Neural progenitor cell (in vitro differentiated cells): Measurements from ENCODE around the gene AGMO. TPM values are rescaled to one million over a fixed set of nuclear protein-coding genes. Genes with fewer than 3 reads are reported as not detected.

Source experiments
- DNase-seq: peaks from one replicate; pipeline ENCODE4 v3.0.0-alpha.2; 2016; ENCODE audit warnings: low spot score
- H2AFZ ChIP-seq: fragments of 200-600 bp; sonication (generic); replicated peaks from 2 replicates; pipeline ENCODE4 v1.6.1; 2016; ENCODE audit warnings: antibody characterized with exemption
- H3F3A ChIP-seq: fragments of 200-600 bp; sonication (generic); 2 replicates; pipeline ENCODE4 v1.6.1; 2016; ENCODE audit warnings: antibody characterized with exemption, low read depth
- H3K27ac ChIP-seq: fragments of 200-600 bp; sonication (generic); 2 replicates; pipeline ENCODE4 v1.5.1; 2016; ENCODE audit warnings: mild to moderate bottlenecking
- H3K27me3 ChIP-seq: fragments of 200-600 bp; sonication (generic); 2 replicates; pipeline ENCODE4 v1.6.1; 2016; ENCODE audit warnings: mild to moderate bottlenecking, moderate library complexity
- H3K36me3 ChIP-seq: fragments of 200-600 bp; sonication (generic); 2 replicates; pipeline ENCODE4 v1.5.1; 2016
- H3K4me1 ChIP-seq: fragments of 200-600 bp; sonication (generic); 2 replicates; pipeline ENCODE4 v1.6.1; 2016; ENCODE audit warnings: mixed run types
- H3K4me2 ChIP-seq: fragments of 200-600 bp; sonication (generic); 2 replicates; pipeline ENCODE4 v1.6.1; 2016
- H3K4me3 ChIP-seq: fragments of 200-600 bp; sonication (generic); 2 replicates; pipeline ENCODE4 v1.5.1; 2016
- H3K79me2 ChIP-seq: fragments of 200-600 bp; sonication (generic); 2 replicates; pipeline ENCODE4 v1.6.1; 2016; ENCODE audit warnings: low read depth
- H3K9ac ChIP-seq: fragments of 200-600 bp; sonication (generic); 2 replicates; pipeline ENCODE4 v1.6.1; 2016
- H3K9me3 ChIP-seq: fragments of 200-600 bp; sonication (generic); 2 replicates; pipeline ENCODE4 v1.5.1; 2016; ENCODE audit warnings: low read depth
- H4K20me1 ChIP-seq: fragments of 200-600 bp; sonication (generic); 2 replicates; pipeline ENCODE4 v1.6.1; 2016; ENCODE audit warnings: low read depth
- H3K27ac Mint-ChIP-seq: 3 replicates; pipeline ENCODE4 v1.8.0; 2021; ENCODE audit warnings: mixed read lengths
- H3K27me3 Mint-ChIP-seq: 2 replicates; pipeline ENCODE4 v1.8.0; 2022; ENCODE audit warnings: low read depth, mild to moderate bottlenecking, inconsistent platforms, moderate library complexity, mixed read lengths; ENCODE audit not compliant: insufficient read depth
- H3K36me3 Mint-ChIP-seq: 3 replicates; pipeline ENCODE4 v1.8.0; 2021; ENCODE audit warnings: mixed read lengths
- H3K4me1 Mint-ChIP-seq: 3 replicates; pipeline ENCODE4 v1.8.0; 2021; ENCODE audit warnings: mixed read lengths
- H3K4me3 Mint-ChIP-seq: 3 replicates; pipeline ENCODE4 v1.8.0; 2021; ENCODE audit warnings: mild to moderate bottlenecking, moderate library complexity, mixed read lengths
- H3K9me3 Mint-ChIP-seq: 3 replicates; pipeline ENCODE4 v1.8.0; 2020; ENCODE audit warnings: mixed read lengths
- CTCF ChIP-seq: fragments of 200-600 bp; sonication (generic); IDR thresholded peaks from 2 replicates; pipeline ENCODE4 v1.5.1; 2017; ENCODE audit warnings: antibody characterized with exemption, mild to moderate bottlenecking
- EZH2 ChIP-seq: fragments of 200-600 bp; sonication (generic); IDR thresholded peaks from 2 replicates; pipeline ENCODE4 v1.6.1; 2017; ENCODE audit warnings: antibody characterized with exemption, mild to moderate bottlenecking, moderate library complexity
- EZH2phosphoT487 ChIP-seq: fragments of 200-600 bp; sonication (generic); IDR thresholded peaks from 2 replicates; pipeline ENCODE4 v1.6.1; 2017; ENCODE audit warnings: antibody characterized with exemption
- total RNA-seq: library from RNA; depleted of rRNA; stranded (reverse); fragments of >200 nt; gene quantifications from 2 replicates; pipeline ENCODE4 v1.2.3, GENCODE V29; 2015; ENCODE audit warnings: low replicate concordance

Gene AGMO
- total RNA-seq, 1 donor from 2014 or later = 0.30 TPM

- Histone ChIP-seq H3K27ac (no peak overlapping the region), H2AFZ (no peak overlapping the region), H3K79me2 (no peaks in the 10 kb centered on the region), H4K20me1 (no peaks in the 10 kb centered on the region), H3K4me1 (no peaks in the 10 kb centered on the region), H3K4me3 (no peak overlapping the region), H3K4me2 (no peak overlapping the region), H3K9ac (no peak overlapping the region), H3K9me3 (no peaks in the 10 kb centered on the region), H3K36me3 (no peaks in the 10 kb centered on the region), H3K27me3 (no peaks in the 10 kb centered on the region), H3F3A (no peaks in the 10 kb centered on the region)
- H3K27ac Mint-ChIP-seq = no peak overlapping the region
- no peaks in the 10 kb centered on the region for H3K4me1 Mint-ChIP-seq
- DNase-seq = no peak
- no peaks in the 10 kb centered on the region for H3K36me3 Mint-ChIP-seq
- TF ChIP-seq EZH2phosphoT487 (no peak), EZH2 (no peak), CTCF (no peak)
- H3K9me3 Mint-ChIP-seq = no peaks in the 10 kb centered on the region
- no peak overlapping the region for H3K4me3 Mint-ChIP-seq
- H3K27me3 Mint-ChIP-seq = no peaks in the 10 kb centered on the region
Observed at GRCh38 chr7:15214976-15215375, 346.8 kb downstream of the AGMO start.

GRCh38 chr7:15213093-15213492 lies 348.7 kb downstream of the AGMO start:
- no peaks in the 10 kb centered on the region for H3K27me3 ChIP-seq
- no peak overlapping the region for H3K4me3 Mint-ChIP-seq
- H3K27ac Mint-ChIP-seq = no peak overlapping the region
- no peaks in the 10 kb centered on the region for H3K36me3 Mint-ChIP-seq
- no peaks in the 10 kb centered on the region for H3K9me3 ChIP-seq
- no peak overlapping the region for H2AFZ ChIP-seq
- H3K36me3 ChIP-seq = no peaks in the 10 kb centered on the region
- no peak overlapping the region for H3K27ac ChIP-seq
- H3K27me3 Mint-ChIP-seq = no peaks in the 10 kb centered on the region
- H3K4me1 ChIP-seq = peaks cover 11% of the 10 kb centered on the region
- no peaks in the 10 kb centered on the region for H3K79me2 ChIP-seq
- peaks cover 4% of the 10 kb centered on the region for H3K4me1 Mint-ChIP-seq
- no peak overlapping the region for H3K9ac ChIP-seq
- no peaks in the 10 kb centered on the region for H3F3A ChIP-seq
- no peaks in the 10 kb centered on the region for H3K9me3 Mint-ChIP-seq
- H3K4me2 ChIP-seq = no peak overlapping the region
- H3K4me3 ChIP-seq = no peak overlapping the region
- no peak for DNase-seq
- no peak for TF ChIP-seq CTCF
- TF ChIP-seq EZH2phosphoT487 = no peak
- no peak for TF ChIP-seq EZH2
- H4K20me1 ChIP-seq = no peaks in the 10 kb centered on the region

DNA sequence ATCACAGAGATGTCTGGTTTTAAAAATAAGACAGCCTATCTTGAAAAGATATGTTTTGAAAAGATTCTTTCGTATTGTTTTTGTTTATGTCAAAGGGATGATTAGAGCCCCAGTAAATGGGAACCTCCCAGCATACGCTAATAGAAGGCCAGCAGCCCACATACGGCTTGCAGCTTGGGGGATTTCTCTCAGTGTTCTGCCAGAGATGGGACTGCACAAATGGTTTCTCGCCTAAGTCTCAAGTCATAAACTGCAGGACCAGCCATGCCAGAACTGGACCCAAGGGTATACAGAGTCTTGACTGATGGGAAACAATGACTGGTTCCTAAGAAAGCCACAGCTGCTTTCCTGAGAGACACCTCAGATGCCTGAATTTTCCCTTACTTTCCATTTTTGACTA lies 352.4 kb downstream of the AGMO start:
- no peaks in the 10 kb centered on the region for H3K27me3 ChIP-seq
- Mint-ChIP-seq H3K4me3 (no peak overlapping the region), H3K27me3 (peaks cover 3% of the 10 kb centered on the region), H3K9me3 (no peaks in the 10 kb centered on the region), H3K4me1 (peaks cover 4% of the 10 kb centered on the region), H3K27ac (no peak overlapping the region), H3K36me3 (no peaks in the 10 kb centered on the region)
- H3K4me2 ChIP-seq = no peak overlapping the region
- no peaks in the 10 kb centered on the region for H3K79me2 ChIP-seq
- no peaks in the 10 kb centered on the region for H4K20me1 ChIP-seq
- H3K4me3 ChIP-seq = no peak overlapping the region
- peaks cover 11% of the 10 kb centered on the region for H3K4me1 ChIP-seq
- H2AFZ ChIP-seq = peak overlapping the region; percentile 48
- no peak for TF ChIP-seq CTCF
- no peak for TF ChIP-seq EZH2phosphoT487
- TF ChIP-seq EZH2 = no peak
- no peaks in the 10 kb centered on the region for H3F3A ChIP-seq
- DNase-seq = peak; percentile 30
- H3K9ac ChIP-seq = no peak overlapping the region
- no peaks in the 10 kb centered on the region for H3K36me3 ChIP-seq
- no peaks in the 10 kb centered on the region for H3K9me3 ChIP-seq
- H3K27ac ChIP-seq = no peak overlapping the region

DNA sequence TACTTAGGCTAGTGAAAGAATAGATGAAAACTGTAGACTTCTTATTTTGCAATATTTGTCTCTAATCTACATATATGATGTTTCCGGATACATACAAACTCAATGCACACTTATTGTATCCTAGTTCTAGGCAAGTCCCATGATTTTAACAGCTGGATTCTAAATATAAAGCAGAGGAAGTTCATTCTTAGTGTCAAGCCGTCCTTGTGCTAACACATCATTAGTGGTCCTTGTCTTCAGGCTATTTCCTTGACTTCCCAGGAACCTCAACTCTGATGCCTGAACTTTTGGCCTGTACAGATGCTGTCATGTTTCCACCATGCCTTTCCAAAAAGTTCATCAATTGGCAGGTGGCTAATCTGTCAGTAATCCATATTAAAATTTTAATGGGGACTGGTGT lies 357.4 kb downstream of the AGMO start:
- TF ChIP-seq CTCF (no peak), EZH2 (no peak), EZH2phosphoT487 (no peak)
- Mint-ChIP-seq H3K27me3 (peaks cover 3% of the 10 kb centered on the region), H3K36me3 (no peaks in the 10 kb centered on the region), H3K4me3 (no peak overlapping the region), H3K9me3 (no peaks in the 10 kb centered on the region), H3K4me1 (peaks cover 4% of the 10 kb centered on the region), H3K27ac (no peak overlapping the region)
- Histone ChIP-seq H3K4me2 (no peak overlapping the region), H3K9ac (no peak overlapping the region), H3K79me2 (no peaks in the 10 kb centered on the region), H3K9me3 (no peaks in the 10 kb centered on the region), H3K27ac (no peak overlapping the region), H4K20me1 (no peaks in the 10 kb centered on the region), H3K36me3 (no peaks in the 10 kb centered on the region), H3K4me1 (peaks cover 7% of the 10 kb centered on the region), H3K27me3 (no peaks in the 10 kb centered on the region), H3F3A (no peaks in the 10 kb centered on the region), H2AFZ (no peak overlapping the region), H3K4me3 (no peak overlapping the region)
- no peak for DNase-seq
